Subcutaneous adipose tissue (tissue), 4 donors: Measurements from ENCODE around the gene KCNMA1. TPM values are rescaled to one million over a fixed set of nuclear protein-coding genes. Genes with fewer than 3 reads are reported as not detected.

ENCODE experiments used
- CTCF ChIP-seq: fragments of 450-650 bp; IDR thresholded peaks from one replicate; pipeline ENCODE4 v1.5.1; 2016; ENCODE audit warnings: low read depth, mild to moderate bottlenecking, control low read depth, antibody characterized with exemption, moderate library complexity
- total RNA-seq, 4 donors: library from RNA; depleted of rRNA; stranded (reverse); fragments of >200 nt; gene quantifications; one replicate each; pipeline ENCODE4 v1.1.0, GENCODE V29; 2016

KCNMA1 gene
- total RNA-seq, 4 donors from 2014 or later, result 10.3 to 91.5 (median 23.8) TPM

DNA sequence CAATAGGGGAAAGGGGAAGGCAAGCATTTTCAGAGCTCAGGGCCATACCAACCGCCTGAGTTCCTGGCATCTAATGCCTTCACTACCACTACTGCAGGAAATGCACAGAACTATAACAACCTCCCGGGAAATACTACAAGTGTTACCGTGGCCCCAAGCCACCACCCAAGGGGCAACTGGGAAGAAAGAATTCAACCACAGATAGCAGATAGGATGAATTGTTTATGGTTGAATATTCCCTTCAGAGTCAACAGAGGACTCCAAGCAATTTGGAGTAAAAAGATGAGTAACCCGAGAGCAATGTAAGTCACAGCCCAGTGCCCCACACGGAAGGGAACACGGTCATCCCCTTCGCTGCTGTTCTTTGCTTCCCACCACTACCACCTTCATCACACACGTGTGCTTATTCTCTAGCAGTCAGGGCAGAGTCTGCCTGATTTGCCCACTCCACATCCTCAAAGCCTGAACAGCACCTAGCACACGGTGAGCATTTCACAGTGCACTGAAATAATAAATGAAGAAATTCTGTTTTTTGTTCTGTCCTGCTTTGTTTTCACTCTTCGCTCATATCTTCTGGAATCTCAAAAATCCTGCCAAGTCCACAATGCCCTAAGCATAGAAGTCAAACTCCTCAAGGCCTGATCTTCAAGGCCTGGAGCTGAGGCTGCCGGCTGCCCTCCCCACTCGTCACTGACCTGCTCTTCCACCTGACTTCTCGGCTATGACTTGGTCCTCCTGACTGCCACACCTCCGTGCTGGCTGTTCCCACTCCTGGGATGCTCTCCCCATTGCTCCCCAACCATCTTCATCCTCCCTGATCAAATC lies 221.1 kb downstream of the KCNMA1 start:
- no peak for TF ChIP-seq CTCF

DNA sequence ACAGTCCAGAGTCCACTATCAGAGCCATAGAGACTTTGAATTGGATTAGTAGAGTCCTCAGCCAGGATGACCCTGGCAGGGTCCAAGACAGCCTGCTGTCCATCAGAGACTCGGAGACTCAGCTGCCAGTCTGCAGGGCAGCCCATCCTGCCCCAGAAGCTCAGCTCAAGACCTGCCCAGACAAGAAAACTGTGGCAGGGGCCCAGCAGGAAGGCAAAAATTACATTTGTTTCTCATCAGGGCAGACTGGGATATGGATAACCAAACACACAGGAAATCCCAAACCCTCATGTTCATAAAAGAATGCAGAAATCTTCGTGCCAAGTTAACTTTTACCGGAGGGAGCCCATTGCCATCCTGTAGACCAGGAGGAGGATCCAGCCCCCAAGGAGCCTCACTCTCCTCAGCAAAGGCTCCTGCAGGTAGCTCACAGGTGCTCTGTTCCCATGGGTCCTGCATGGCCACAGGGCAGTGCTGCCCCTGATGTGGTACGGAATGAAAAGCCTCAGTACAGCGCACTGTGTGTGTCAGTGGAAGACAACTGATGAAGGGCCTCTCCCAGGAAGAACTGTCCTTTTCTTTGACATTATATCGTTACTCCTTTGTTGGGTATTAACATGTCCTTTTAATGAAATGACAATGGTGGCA lies 222.2 kb downstream of the KCNMA1 start:
- TF ChIP-seq CTCF, result no peak

GRCh38 chr10:77413231-77413630 lies 224.4 kb downstream of the KCNMA1 start:
- TF ChIP-seq CTCF, result no peak

DNA sequence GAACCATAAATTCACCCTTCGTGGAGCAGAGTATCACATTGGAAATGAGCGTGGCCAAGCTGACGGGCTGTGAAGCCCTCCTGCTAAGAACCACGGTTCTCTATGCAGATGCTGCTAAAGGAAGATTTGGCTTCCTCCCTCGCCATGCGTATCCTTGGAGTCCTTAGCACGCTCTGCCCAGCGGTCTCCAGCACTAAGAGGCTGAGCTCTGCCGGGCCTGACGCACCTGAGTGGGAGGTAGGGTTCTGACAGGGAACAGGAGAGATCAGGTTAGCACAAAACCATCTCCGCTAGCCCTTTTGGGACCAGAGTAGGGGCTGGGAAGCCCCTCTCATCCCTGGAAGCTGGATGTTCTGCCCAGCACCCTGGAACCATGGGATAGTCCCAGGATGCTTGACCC lies 225.8 kb downstream of the KCNMA1 start:
- no peak for TF ChIP-seq CTCF

GRCh38 chr10:77410523-77410922 lies 227.1 kb downstream of the KCNMA1 start:
- no peak for TF ChIP-seq CTCF

GRCh38 chr10:77409697-77410471 lies 227.7 kb downstream of the KCNMA1 start:
- no peak for TF ChIP-seq CTCF

DNA sequence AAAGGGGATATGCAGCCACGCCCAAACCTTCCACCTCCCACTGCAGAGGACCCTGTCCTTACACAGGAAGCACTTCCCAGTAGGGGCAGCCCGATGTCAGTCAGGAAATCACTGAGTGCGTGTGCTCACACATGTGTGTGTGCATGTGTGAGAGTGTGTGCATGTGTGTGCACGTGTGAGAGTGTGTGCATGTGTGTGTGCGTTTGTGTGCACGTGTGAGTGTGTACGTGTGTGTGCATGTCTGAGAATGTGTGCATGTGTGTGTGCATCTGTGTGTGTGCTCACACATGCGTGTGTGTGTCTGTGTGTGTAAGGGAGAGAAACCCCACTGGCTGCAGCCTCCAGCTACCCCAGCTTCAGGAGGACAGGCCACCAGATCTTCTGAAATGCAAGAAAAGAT lies 229.3 kb downstream of the KCNMA1 start:
- TF ChIP-seq CTCF, result no peak
